ENCODE results near the gene TMEM164. TPM values are rescaled to one million over a fixed set of nuclear protein-coding genes. Genes with fewer than 3 reads are reported as not detected.

TMEM164 gene
- 10 to 100 TPM in 3 of 4 donors, 1 to 10 TPM in 1; 7.1 to 20.3 (median 13.3) TPM for total RNA-seq

- peak within 1 kb of the TSS; percentile 47 to 76 (median 50) for H3K4me3 ChIP-seq
- H3K27ac ChIP-seq, result peak within 1 kb of the TSS; percentile 72 to 95 (median 84)
- DNase-seq (ENCODE audit: low spot score in 2 of 2), result peak; percentile 59 to 67
- no peaks in the 10 kb centered on the region for H3K36me3 ChIP-seq
- 1 to 32% methylated on average over 30 to 69 of the region's 83 CpGs for WGBS, 2 donors
- TF ChIP-seq EP300 (IDR thresholded peaks at IDR 0.05) (no peak), CTCF (IDR thresholded peaks at IDR 0.05) (peak in 2 of 5 experiments; percentile 55 to 68), POLR2A (IDR thresholded peaks at IDR 0.05) (peak in 1 of 2 donors; percentile 23)
- H3K4me1 ChIP-seq, result peaks cover 0 to 31% (median 3%) of the 10 kb centered on the region in 4 donors
- H3K27me3 ChIP-seq, result peaks cover 0 to 10% of the 10 kb centered on the region in 2 donors
- H3K9me3 ChIP-seq, result no peaks in the 10 kb centered on the region
These were observed at the start of gene TMEM164 for GRCh38 chrX:110002300-110003166. TMEM164 (plus strand) TSS chrX:110003114; CDS start chrX:110003775, 661 bp downstream.

- no peak for TF ChIP-seq EP300 (IDR thresholded peaks at IDR 0.05)
- no peak for TF ChIP-seq POLR2A (IDR thresholded peaks at IDR 0.05)
- TF ChIP-seq CTCF (IDR thresholded peaks at IDR 0.05), result no peak
- no peak for DNase-seq (ENCODE audit: low spot score in 2 of 2)
These were observed 48.6 kb upstream of the TMEM164 start for GRCh38 chrX:109954333-109954732.

GRCh38 chrX:109954955-109955354 is 48.0 kb upstream of the TMEM164 start:
- no peaks in the 10 kb centered on the region for H3K9me3 ChIP-seq
- H3K4me3 ChIP-seq, result no peak overlapping the region
- H3K27me3 ChIP-seq, result no peaks in the 10 kb centered on the region
- DNase-seq (ENCODE audit: low spot score in 2 of 2), result no peak
- H3K36me3 ChIP-seq, result no peaks in the 10 kb centered on the region
- H3K27ac ChIP-seq, result no peak overlapping the region
- H3K4me1 ChIP-seq, result no peaks in the 10 kb centered on the region
- TF ChIP-seq CTCF (IDR thresholded peaks at IDR 0.05) (no peak), POLR2A (IDR thresholded peaks at IDR 0.05) (no peak), EP300 (IDR thresholded peaks at IDR 0.05) (no peak)
- WGBS, 2 donors, result 69 to 83% methylated on average over 1 of the region's 1 CpG

More at GRCh38 chrX:109954333-109954732, 48.6 kb upstream of the TMEM164 start:
- H3K9me3 ChIP-seq, result no peaks in the 10 kb centered on the region
- H3K27ac ChIP-seq, result no peak overlapping the region
- H3K36me3 ChIP-seq, result no peaks in the 10 kb centered on the region
- no peak overlapping the region for H3K4me3 ChIP-seq
- no peaks in the 10 kb centered on the region for H3K4me1 ChIP-seq
- no peaks in the 10 kb centered on the region for H3K27me3 ChIP-seq
- WGBS, 2 donors, result 77 to 81% methylated on average over 2 of the region's 2 CpGs

GRCh38 chrX:109958266-109958665 is 44.6 kb upstream of the TMEM164 start:
- Histone ChIP-seq H3K4me3 (no peak overlapping the region), H3K9me3 (no peaks in the 10 kb centered on the region), H3K36me3 (no peaks in the 10 kb centered on the region), H3K27me3 (no peaks in the 10 kb centered on the region), H3K4me1 (no peaks in the 10 kb centered on the region), H3K27ac (no peak overlapping the region)
- no peak for TF ChIP-seq POLR2A (IDR thresholded peaks at IDR 0.05)
- TF ChIP-seq EP300 (IDR thresholded peaks at IDR 0.05), result no peak
- TF ChIP-seq CTCF (IDR thresholded peaks at IDR 0.05), result no peak
- no peak for DNase-seq (ENCODE audit: low spot score in 2 of 2)

- Histone ChIP-seq H3K27ac (no peak overlapping the region), H3K4me1 (no peaks in the 10 kb centered on the region), H3K9me3 (no peaks in the 10 kb centered on the region), H3K27me3 (peaks cover 0 to 9% of the 10 kb centered on the region in 2 donors), H3K36me3 (no peaks in the 10 kb centered on the region), H3K4me3 (no peak overlapping the region)
- no peak for TF ChIP-seq CTCF (IDR thresholded peaks at IDR 0.05)
- TF ChIP-seq EP300 (IDR thresholded peaks at IDR 0.05), result no peak
- no peak for TF ChIP-seq POLR2A (IDR thresholded peaks at IDR 0.05)
- DNase-seq (ENCODE audit: low spot score in 2 of 2), result no peak
These were observed 43.5 kb upstream of the TMEM164 start for GRCh38 chrX:109959356-109959871.
